Esophagus squamous epithelium (tissue), 5 donors: Measurements from ENCODE around the gene FEZ2. TPM values are rescaled to one million over a fixed set of nuclear protein-coding genes. Genes with fewer than 3 reads are reported as not detected.

Experiments
- DNase-seq: peaks from one replicate; lab custom pipeline; 2025; lab: John Stamatoyannopoulos, UW
- H3K27ac ChIP-seq, 4 donors: fragments of 200-600 bp; sonication (generic); one replicate each; pipeline ENCODE4 v1.5.1; 2016 to 2019; ENCODE audit warnings: mild to moderate bottlenecking in 1 of 4
- H3K27me3 ChIP-seq, 4 donors: fragments of 200-600 bp; sonication (generic); 1 replicate in 3 of 4; 2 replicates in 1 of 4; pipeline versions ENCODE4 v1.5.1 to v1.6.0; 2017 to 2021; ENCODE audit warnings: antibody characterized with exemption in 1 of 4
- H3K36me3 ChIP-seq, 3 donors: fragments of 200-600 bp; sonication (generic); one replicate each; pipeline ENCODE4 v1.5.1; 2016 to 2019
- H3K4me1 ChIP-seq, 3 donors: fragments of 200-600 bp; sonication (generic); one replicate each; pipeline ENCODE4 v1.5.1; 2017 to 2019
- H3K4me3 ChIP-seq, 4 donors: fragments of 200-600 bp; sonication (generic); 1 replicate in 3 of 4; 2 replicates in 1 of 4; pipeline ENCODE4 v1.5.1; 2016 to 2019; ENCODE audit warnings: mild to moderate bottlenecking in 2 of 4, moderate library complexity in 1 of 4
- H3K9me3 ChIP-seq, 3 donors: fragments of 200-600 bp; sonication (generic); one replicate each; pipeline ENCODE4 v1.5.1; 2016 to 2019
- POLR2A ChIP-seq, 4 donors: fragments of 450-650 bp; IDR thresholded peaks; one replicate each; pipeline ENCODE4 v1.6.1; 2017; ENCODE audit warnings: antibody characterized with exemption in 4 of 4, mild to moderate bottlenecking in 4 of 4, moderate library complexity in 3 of 4
- WGBS, 2 donors: methylation state at CpG; one replicate each; pipeline ENCODE4 v1.1.5; 2018; 5-methylcytosine and 5-hydroxymethylcytosine counted together
- intact Hi-C: fragments of 100-400 bp; cut with DNase I; formaldehyde crosslinking; loops from one replicate; pipeline ENCODE4 v1.15.0; 2022
- total RNA-seq, 4 donors: library from RNA; depleted of rRNA; stranded (reverse); fragments of >200 nt; gene quantifications; one replicate each; pipeline ENCODE4 v1.1.0, GENCODE V29; 2016
- TF ChIP-seq, protein P1 (sequence below), 6 experiments: fragments of 450-650 bp in 4 of 6; fragments of 200-600 bp in 2 of 6; sonication (generic) in 2 of 6; IDR thresholded peaks; one replicate each; pipeline ENCODE4 v1.5.1; 2016 to 2019; ENCODE audit warnings: antibody characterized with exemption in 6 of 6, mild to moderate bottlenecking in 4 of 6, moderate library complexity in 4 of 6
- donor health status: DM: yes; HTN: yes; CAD: no.

Gene FEZ2
- total RNA-seq, 4 donors from 2014 or later = 9.2 to 34.9 (median 26.4) TPM

DNA sequence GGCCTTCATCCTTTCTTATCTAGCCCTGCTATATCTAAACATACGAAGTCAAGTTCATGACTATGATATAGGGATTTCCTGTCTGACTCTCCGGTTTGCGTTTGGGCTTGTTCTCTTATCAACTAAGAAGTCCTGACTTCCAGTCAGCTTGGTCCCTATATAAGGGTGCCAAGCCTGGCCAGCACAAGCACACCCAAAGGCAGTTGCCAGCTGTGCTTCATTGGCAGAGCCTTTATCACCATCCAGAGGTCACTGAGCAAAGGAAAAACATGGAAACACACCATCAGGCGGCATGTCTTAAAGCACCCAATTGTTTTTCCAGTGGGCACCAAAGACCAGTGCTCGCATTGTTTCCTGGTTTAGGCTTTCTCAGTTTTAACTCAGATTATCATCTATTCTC lies 72.7 kb downstream of the FEZ2 start:
- Histone ChIP-seq H3K4me1 (peaks cover 0 to 7% (median 0%) of the 10 kb centered on the region in 3 donors), H3K36me3 (peaks cover 0 to 70% (median 10%) of the 10 kb centered on the region in 3 donors), H3K27me3 (no peaks in the 10 kb centered on the region), H3K27ac (peak overlapping the region in 1 of 4 donors; percentile 2), H3K4me3 (no peak overlapping the region), H3K9me3 (no peaks in the 10 kb centered on the region)
- TF ChIP-seq POLR2A (IDR thresholded peaks at IDR 0.05) = no peak
- TF ChIP-seq, protein P1, sequence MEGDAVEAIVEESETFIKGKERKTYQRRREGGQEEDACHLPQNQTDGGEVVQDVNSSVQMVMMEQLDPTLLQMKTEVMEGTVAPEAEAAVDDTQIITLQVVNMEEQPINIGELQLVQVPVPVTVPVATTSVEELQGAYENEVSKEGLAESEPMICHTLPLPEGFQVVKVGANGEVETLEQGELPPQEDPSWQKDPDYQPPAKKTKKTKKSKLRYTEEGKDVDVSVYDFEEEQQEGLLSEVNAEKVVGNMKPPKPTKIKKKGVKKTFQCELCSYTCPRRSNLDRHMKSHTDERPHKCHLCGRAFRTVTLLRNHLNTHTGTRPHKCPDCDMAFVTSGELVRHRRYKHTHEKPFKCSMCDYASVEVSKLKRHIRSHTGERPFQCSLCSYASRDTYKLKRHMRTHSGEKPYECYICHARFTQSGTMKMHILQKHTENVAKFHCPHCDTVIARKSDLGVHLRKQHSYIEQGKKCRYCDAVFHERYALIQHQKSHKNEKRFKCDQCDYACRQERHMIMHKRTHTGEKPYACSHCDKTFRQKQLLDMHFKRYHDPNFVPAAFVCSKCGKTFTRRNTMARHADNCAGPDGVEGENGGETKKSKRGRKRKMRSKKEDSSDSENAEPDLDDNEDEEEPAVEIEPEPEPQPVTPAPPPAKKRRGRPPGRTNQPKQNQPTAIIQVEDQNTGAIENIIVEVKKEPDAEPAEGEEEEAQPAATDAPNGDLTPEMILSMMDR (IDR thresholded peaks at IDR 0.05) = no peak
- 76 to 90% methylated on average over 5 of the region's 5 CpGs for WGBS, 2 donors
- DNase-seq = no peak
- intact Hi-C loops = no loop called here

DNA sequence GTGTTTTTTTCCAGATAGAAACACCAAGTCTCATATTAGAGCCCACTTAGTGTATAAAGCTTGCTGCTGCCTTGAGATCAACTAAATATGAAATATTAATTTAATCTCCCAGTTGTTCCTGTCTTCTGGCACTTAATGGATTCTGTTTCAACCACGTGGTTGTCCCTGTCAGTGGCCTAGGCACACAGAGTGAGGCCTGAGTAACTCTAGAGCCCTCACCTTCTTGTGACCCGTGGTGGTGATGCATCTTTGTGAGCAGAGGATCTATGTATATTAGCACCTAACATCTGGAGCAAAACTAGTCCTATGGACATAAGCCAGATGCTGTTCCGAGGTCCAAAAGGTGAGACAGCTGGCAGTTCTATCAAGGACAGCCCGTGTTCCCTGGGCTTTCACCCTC lies 74.8 kb downstream of the FEZ2 start:
- DNase-seq = no peak
- Histone ChIP-seq H3K27ac (no peak overlapping the region), H3K4me3 (no peak overlapping the region), H3K27me3 (no peaks in the 10 kb centered on the region), H3K4me1 (peaks cover 0 to under 1% (median 0%) of the 10 kb centered on the region in 3 donors), H3K36me3 (peaks cover 0 to 87% (median 10%) of the 10 kb centered on the region in 3 donors), H3K9me3 (no peaks in the 10 kb centered on the region)
- TF ChIP-seq POLR2A (IDR thresholded peaks at IDR 0.05) = no peak
- TF ChIP-seq, protein P1 (IDR thresholded peaks at IDR 0.05) = no peak
- 81% methylated on average over 3 to 4 of the region's 4 CpGs for WGBS, 2 donors
- intact Hi-C loops = no loop called here

DNA sequence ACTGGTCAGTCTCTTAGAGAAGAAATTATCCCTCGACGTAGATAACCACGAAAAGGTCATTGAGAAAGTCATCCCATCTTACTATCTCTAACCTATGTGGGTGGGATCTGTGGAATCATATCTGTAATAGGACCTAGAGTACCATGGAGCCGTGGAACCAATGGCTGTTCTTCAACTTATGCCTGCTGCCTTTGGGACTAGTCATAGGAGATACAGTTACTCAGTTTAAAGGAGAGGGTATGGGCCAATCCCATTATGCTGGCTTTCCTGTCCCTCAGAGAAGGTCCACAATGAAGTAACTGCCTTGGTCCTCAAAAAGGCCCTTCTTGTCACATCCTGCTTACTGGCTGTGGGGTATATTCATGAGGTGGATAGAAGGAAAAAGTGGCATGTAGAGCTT lies 77.5 kb downstream of the FEZ2 start:
- Histone ChIP-seq H3K27me3 (no peaks in the 10 kb centered on the region), H3K27ac (no peak overlapping the region), H3K36me3 (peaks cover 7 to 100% (median 18%) of the 10 kb centered on the region in 3 donors), H3K4me1 (no peaks in the 10 kb centered on the region), H3K9me3 (no peaks in the 10 kb centered on the region), H3K4me3 (no peak overlapping the region)
- no peak for DNase-seq
- WGBS, 2 donors = 74 to 88% methylated on average over 3 to 4 of the region's 4 CpGs
- no peak for TF ChIP-seq POLR2A (IDR thresholded peaks at IDR 0.05)
- TF ChIP-seq, protein P1 (IDR thresholded peaks at IDR 0.05) = no peak
- intact Hi-C loops = no loop called here

DNA sequence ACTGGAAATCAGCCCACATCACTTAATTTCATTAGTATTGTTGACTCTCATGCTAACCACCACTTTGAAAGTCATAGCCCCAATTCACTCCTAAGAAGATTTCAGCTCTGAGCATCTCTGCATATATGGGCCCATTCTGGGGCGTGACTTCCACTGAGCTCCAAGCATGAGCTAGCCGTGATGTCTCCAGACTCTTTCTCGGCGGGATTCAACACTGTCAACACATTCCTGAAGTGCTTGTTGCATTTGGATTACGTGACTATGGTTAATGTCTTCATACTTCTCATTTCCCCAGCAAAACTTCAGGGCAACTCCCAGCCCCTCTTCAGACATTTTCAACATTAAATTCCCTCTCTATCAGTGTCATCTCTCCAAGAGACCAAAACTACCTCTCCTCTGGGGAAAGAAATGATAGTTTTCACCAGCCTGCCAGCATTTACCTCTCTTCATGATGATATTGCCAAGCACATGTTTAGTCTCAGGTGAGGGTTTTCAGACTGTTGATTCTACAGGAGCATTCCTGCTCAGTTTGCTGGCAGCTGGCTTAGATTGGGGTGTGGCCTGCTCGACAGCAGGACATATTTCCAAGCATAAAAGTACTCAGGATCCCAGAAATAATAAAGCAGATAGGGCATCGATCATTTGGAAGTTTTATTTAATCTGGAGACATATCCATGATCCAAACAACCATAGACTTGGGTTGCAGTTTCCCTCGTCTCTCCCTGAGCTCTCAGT lies 81.7 kb downstream of the FEZ2 start:
- Histone ChIP-seq H3K36me3 (peaks cover 7 to 100% (median 15%) of the 10 kb centered on the region in 3 donors), H3K4me3 (no peak overlapping the region), H3K4me1 (no peaks in the 10 kb centered on the region), H3K27me3 (no peaks in the 10 kb centered on the region), H3K9me3 (no peaks in the 10 kb centered on the region), H3K27ac (no peak overlapping the region)
- WGBS, 2 donors = 72 to 79% methylated on average over 7 to 8 of the region's 8 CpGs
- no peak for DNase-seq
- intact Hi-C loops = no loop called here
- TF ChIP-seq, protein P1 (IDR thresholded peaks at IDR 0.05) = no peak
- TF ChIP-seq POLR2A (IDR thresholded peaks at IDR 0.05) = no peak

DNA sequence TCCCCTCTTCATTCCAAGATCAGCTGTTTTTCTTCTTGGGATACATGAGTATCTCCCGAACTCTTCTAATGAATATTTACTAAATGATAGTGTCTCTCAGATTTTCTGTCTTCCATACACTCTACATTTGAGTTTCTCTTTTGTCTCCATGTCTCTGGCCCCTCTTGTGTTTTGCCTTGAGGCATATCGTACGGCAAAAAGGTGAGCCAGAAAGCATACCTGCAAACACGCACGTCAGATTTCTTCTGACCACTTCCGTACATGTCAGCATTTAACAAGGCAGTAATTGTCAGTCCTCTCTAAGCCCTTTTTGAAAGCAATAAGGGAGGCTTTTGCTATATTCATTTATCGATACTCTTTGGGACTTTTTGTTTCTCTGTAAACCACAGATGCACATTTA lies 82.4 kb downstream of the FEZ2 start:
- intact Hi-C loops = no loop called here
- DNase-seq = no peak
- Histone ChIP-seq H3K27ac (no peak overlapping the region), H3K4me1 (no peaks in the 10 kb centered on the region), H3K27me3 (no peaks in the 10 kb centered on the region), H3K9me3 (no peaks in the 10 kb centered on the region), H3K4me3 (no peak overlapping the region), H3K36me3 (peaks cover 7 to 100% (median 15%) of the 10 kb centered on the region in 3 donors)
- TF ChIP-seq, protein P1 (IDR thresholded peaks at IDR 0.05) = no peak
- no peak for TF ChIP-seq POLR2A (IDR thresholded peaks at IDR 0.05)
- WGBS, 2 donors = 77 to 89% methylated on average over 7 of the region's 7 CpGs
